B cell (primary cell): Measurements from ENCODE around the gene ACAD11.

Source experiments
- EZH2 ChIP-seq: IDR thresholded peaks from 2 replicates; pipeline ENCODE4 v1.6.1; 2012; ENCODE audit warnings: borderline replicate concordance, low read depth, mild to moderate bottlenecking, moderate library complexity, low read length; ENCODE audit not compliant: insufficient read depth, poor library complexity, severe bottlenecking
- TF ChIP-seq, protein P1 (sequence below): fragments of 200-600 bp; IDR thresholded peaks from one replicate; pipeline ENCODE4 v1.8.0; 2022; ENCODE audit warnings: antibody characterized with exemption, mild to moderate bottlenecking

- TF ChIP-seq EZH2 = no peak
- TF ChIP-seq, protein P1, sequence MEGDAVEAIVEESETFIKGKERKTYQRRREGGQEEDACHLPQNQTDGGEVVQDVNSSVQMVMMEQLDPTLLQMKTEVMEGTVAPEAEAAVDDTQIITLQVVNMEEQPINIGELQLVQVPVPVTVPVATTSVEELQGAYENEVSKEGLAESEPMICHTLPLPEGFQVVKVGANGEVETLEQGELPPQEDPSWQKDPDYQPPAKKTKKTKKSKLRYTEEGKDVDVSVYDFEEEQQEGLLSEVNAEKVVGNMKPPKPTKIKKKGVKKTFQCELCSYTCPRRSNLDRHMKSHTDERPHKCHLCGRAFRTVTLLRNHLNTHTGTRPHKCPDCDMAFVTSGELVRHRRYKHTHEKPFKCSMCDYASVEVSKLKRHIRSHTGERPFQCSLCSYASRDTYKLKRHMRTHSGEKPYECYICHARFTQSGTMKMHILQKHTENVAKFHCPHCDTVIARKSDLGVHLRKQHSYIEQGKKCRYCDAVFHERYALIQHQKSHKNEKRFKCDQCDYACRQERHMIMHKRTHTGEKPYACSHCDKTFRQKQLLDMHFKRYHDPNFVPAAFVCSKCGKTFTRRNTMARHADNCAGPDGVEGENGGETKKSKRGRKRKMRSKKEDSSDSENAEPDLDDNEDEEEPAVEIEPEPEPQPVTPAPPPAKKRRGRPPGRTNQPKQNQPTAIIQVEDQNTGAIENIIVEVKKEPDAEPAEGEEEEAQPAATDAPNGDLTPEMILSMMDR = no peak
These were observed 89.6 kb downstream of the ACAD11 start for GRCh38 chr3:132570016-132570415.
